Upper lobe of right lung (tissue), 1 donor: ENCODE measurements around the gene LRRN2. TPM values are rescaled to one million over a fixed set of nuclear protein-coding genes. Genes with fewer than 3 reads are reported as not detected.

Experiments
- ATAC-seq: fragments of 200-7000 bp; cut with Tn5 transposase; one replicate; pipeline ENCODE4 v1.9.1; 2020; ENCODE audit warnings: mild to moderate bottlenecking, moderate library complexity
- DNase-seq: peaks from one replicate; pipeline ENCODE4 v3.0.0-alpha.2; 2020
- H3K27ac ChIP-seq: fragments of 200-600 bp; one replicate; pipeline ENCODE4 v1.8.0; 2022
- H3K27me3 ChIP-seq: fragments of 200-600 bp; one replicate; pipeline ENCODE4 v1.8.0; 2022; ENCODE audit warnings: mild to moderate bottlenecking
- H3K36me3 ChIP-seq: fragments of 200-600 bp; one replicate; pipeline ENCODE4 v1.8.0; 2022
- H3K4me1 ChIP-seq: fragments of 200-600 bp; one replicate; pipeline ENCODE4 v1.8.0; 2022
- H3K4me3 ChIP-seq: fragments of 200-600 bp; one replicate; pipeline ENCODE4 v1.8.0; 2022; ENCODE audit warnings: mild to moderate bottlenecking
- H3K9me3 ChIP-seq: fragments of 200-600 bp; one replicate; pipeline ENCODE4 v1.8.0; 2022
- intact Hi-C: fragments of 100-400 bp; cut with DNase I; formaldehyde crosslinking; loops from one replicate; pipeline ENCODE4 v1.11.0; 2022
- total RNA-seq: library from RNA; stranded (reverse); fragmentation: NEBNext Ultra II Directional; extraction: Animal tissue kit (Norgen Biotek cat#: 25700); gene quantifications from one replicate; pipeline ENCODE4 v1.2.1, GENCODE V29; 2021
- TF ChIP-seq, protein P1 (sequence below): fragments of 200-600 bp; IDR thresholded peaks from one replicate; pipeline ENCODE4 v1.8.0; 2022; ENCODE audit warnings: antibody characterized with exemption
- donor health status: DM: no; HTN: yes; CAD: no; lungs with severe emphysema.

LRRN2 gene
- total RNA-seq, 1 donor from 2014 or later: 3.2 TPM

DNA sequence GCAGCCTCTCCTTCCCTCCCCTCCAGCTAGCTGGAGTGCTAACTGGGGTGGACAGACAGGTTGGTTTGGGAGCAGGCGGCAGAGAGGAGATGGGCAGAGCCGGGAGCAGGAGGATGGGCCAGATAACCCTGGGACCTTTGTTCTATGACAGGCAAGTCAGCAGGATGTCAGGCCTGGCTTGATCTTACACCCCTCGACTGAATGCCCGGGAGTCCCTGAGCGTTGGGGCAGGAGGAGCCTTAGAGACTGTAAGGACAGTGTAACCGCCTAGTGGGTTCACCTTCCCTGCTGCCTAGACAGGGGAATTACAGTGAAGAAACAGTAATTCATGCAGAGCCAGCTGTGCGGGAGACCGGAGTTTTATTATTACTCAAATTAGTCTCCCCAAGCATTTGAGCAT lies 109.1 kb downstream of the LRRN2 start:
- intact Hi-C loops: no loop called here
- DNase-seq (no peak), ATAC-seq (no peak)
- Histone ChIP-seq H3K27me3 (no peaks in the 10 kb centered on the region), H3K4me3 (no peak overlapping the region), H3K4me1 (peaks cover 18% of the 10 kb centered on the region), H3K9me3 (no peaks in the 10 kb centered on the region), H3K27ac (no peak overlapping the region), H3K36me3 (peaks cover 6% of the 10 kb centered on the region)
- TF ChIP-seq, protein P1, sequence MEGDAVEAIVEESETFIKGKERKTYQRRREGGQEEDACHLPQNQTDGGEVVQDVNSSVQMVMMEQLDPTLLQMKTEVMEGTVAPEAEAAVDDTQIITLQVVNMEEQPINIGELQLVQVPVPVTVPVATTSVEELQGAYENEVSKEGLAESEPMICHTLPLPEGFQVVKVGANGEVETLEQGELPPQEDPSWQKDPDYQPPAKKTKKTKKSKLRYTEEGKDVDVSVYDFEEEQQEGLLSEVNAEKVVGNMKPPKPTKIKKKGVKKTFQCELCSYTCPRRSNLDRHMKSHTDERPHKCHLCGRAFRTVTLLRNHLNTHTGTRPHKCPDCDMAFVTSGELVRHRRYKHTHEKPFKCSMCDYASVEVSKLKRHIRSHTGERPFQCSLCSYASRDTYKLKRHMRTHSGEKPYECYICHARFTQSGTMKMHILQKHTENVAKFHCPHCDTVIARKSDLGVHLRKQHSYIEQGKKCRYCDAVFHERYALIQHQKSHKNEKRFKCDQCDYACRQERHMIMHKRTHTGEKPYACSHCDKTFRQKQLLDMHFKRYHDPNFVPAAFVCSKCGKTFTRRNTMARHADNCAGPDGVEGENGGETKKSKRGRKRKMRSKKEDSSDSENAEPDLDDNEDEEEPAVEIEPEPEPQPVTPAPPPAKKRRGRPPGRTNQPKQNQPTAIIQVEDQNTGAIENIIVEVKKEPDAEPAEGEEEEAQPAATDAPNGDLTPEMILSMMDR: no peak

GRCh38 chr1:204575221-204576190 lies 110.0 kb downstream of the LRRN2 start:
- H3K36me3 ChIP-seq: peaks cover 6% of the 10 kb centered on the region
- no peak for DNase-seq
- H3K27ac ChIP-seq: no peak overlapping the region
- intact Hi-C loops: no loop called here
- TF ChIP-seq, protein P1: no peak
- H3K27me3 ChIP-seq: no peaks in the 10 kb centered on the region
- no peak for ATAC-seq
- no peaks in the 10 kb centered on the region for H3K9me3 ChIP-seq
- H3K4me3 ChIP-seq: no peak overlapping the region
- peaks cover 18% of the 10 kb centered on the region for H3K4me1 ChIP-seq

- H3K4me1 ChIP-seq: peaks cover 18% of the 10 kb centered on the region
- ATAC-seq (peak; percentile 34), DNase-seq (no peak)
- TF ChIP-seq, protein P1: no peak
- H3K4me3 ChIP-seq: no peak overlapping the region
- peak overlapping the region; percentile 6 for H3K27ac ChIP-seq
- H3K27me3 ChIP-seq: no peaks in the 10 kb centered on the region
- H3K9me3 ChIP-seq: no peaks in the 10 kb centered on the region
- intact Hi-C loops: no loop called here
- peaks cover 6% of the 10 kb centered on the region for H3K36me3 ChIP-seq
Measured at GRCh38 chr1:204574865-204575163, 110.7 kb downstream of the LRRN2 start.

- no peaks in the 10 kb centered on the region for H3K9me3 ChIP-seq
- H3K27ac ChIP-seq: peak overlapping the region; percentile 6
- peaks cover 13% of the 10 kb centered on the region for H3K4me1 ChIP-seq
- peaks cover 6% of the 10 kb centered on the region for H3K36me3 ChIP-seq
- H3K4me3 ChIP-seq: no peak overlapping the region
- ATAC-seq: peak; percentile 10
- TF ChIP-seq, protein P1: no peak
- H3K27me3 ChIP-seq: no peaks in the 10 kb centered on the region
- intact Hi-C loops: no loop called here
- DNase-seq: no peak
Measured at GRCh38 chr1:204574016-204574864, 111.3 kb downstream of the LRRN2 start.

DNA sequence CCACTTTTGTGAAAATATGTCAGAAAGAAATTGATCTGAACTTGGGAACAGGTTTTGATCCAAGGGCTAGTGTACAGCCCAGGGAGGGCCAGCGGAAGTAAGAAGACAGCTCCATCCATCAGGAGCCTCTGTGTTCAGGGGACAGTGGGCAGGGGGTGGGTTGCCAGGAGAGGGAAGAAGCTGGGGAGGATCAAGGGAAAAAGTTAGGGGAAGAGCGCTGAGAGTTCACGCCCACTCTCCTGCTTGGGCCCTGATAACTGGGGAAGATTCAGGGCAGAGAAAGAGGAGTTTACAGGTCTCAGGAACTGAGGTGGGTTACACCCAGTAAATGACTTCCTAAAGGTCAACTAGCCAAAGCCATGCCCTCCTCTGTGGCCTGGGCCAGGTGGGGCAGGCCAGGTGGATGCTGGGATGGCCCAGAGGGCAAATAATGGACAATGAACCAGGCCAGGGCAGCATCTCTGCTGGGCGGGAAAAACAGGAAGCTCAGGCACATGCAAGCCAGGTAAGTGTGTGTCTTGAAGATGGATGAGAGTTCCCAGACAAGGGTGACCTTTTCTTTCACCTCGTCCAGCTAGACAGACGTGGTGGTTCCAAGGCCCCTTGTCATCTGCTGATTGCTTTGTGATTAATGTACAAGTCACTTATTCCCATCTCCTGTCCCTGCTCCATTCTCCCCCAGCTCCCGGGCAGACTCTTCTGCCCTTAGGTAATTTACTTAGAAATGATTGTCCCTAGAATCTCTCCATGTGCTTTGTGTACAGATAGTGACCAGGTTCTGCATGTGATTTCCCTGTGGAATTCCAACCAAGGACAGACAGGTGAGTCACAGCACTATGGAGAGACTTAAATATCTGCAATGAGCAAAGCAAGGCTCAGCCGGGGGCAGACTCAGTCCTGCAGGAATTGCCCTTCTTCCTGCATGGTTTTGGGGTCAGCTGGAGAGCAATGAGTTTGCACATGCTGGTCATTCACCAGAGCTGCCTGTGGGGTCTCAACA lies 112.3 kb downstream of the LRRN2 start:
- H3K36me3 ChIP-seq: peaks cover 6% of the 10 kb centered on the region
- H3K9me3 ChIP-seq: no peaks in the 10 kb centered on the region
- ATAC-seq (no peak), DNase-seq (no peak)
- peaks cover 5% of the 10 kb centered on the region for H3K4me1 ChIP-seq
- intact Hi-C loops: no loop called here
- no peak overlapping the region for H3K27ac ChIP-seq
- no peak overlapping the region for H3K4me3 ChIP-seq
- H3K27me3 ChIP-seq: no peaks in the 10 kb centered on the region
- TF ChIP-seq, protein P1: no peak
